ENCODE data around the gene AP2A2.

AP2A2 gene

GRCh38 chr11:999009-999408, 73.3 kb downstream of the AP2A2 start:
- DNase-seq (ENCODE audit: low spot score) (no peak), ATAC-seq (ENCODE audit: low read depth) (no peak)
- Histone ChIP-seq H3K9me3 (ENCODE audit: severe bottlenecking) (no peaks in the 10 kb centered on the region), H3K27ac (ENCODE audit: poor library complexity, severe bottlenecking) (no peak overlapping the region), H3K4me1 (ENCODE audit: insufficient read depth, poor library complexity, severe bottlenecking) (no peaks in the 10 kb centered on the region), H3K4me3 (ENCODE audit: severe bottlenecking) (no peak overlapping the region), H3K36me3 (ENCODE audit: low read depth) (peaks cover 13% of the 10 kb centered on the region), H3K27me3 (ENCODE audit: insufficient read depth, poor library complexity, severe bottlenecking) (no peaks in the 10 kb centered on the region)
- TF ChIP-seq, protein P1, sequence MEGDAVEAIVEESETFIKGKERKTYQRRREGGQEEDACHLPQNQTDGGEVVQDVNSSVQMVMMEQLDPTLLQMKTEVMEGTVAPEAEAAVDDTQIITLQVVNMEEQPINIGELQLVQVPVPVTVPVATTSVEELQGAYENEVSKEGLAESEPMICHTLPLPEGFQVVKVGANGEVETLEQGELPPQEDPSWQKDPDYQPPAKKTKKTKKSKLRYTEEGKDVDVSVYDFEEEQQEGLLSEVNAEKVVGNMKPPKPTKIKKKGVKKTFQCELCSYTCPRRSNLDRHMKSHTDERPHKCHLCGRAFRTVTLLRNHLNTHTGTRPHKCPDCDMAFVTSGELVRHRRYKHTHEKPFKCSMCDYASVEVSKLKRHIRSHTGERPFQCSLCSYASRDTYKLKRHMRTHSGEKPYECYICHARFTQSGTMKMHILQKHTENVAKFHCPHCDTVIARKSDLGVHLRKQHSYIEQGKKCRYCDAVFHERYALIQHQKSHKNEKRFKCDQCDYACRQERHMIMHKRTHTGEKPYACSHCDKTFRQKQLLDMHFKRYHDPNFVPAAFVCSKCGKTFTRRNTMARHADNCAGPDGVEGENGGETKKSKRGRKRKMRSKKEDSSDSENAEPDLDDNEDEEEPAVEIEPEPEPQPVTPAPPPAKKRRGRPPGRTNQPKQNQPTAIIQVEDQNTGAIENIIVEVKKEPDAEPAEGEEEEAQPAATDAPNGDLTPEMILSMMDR (IDR thresholded peaks at IDR 0.05; ENCODE audit: poor library complexity, severe bottlenecking): no peak

DNA sequence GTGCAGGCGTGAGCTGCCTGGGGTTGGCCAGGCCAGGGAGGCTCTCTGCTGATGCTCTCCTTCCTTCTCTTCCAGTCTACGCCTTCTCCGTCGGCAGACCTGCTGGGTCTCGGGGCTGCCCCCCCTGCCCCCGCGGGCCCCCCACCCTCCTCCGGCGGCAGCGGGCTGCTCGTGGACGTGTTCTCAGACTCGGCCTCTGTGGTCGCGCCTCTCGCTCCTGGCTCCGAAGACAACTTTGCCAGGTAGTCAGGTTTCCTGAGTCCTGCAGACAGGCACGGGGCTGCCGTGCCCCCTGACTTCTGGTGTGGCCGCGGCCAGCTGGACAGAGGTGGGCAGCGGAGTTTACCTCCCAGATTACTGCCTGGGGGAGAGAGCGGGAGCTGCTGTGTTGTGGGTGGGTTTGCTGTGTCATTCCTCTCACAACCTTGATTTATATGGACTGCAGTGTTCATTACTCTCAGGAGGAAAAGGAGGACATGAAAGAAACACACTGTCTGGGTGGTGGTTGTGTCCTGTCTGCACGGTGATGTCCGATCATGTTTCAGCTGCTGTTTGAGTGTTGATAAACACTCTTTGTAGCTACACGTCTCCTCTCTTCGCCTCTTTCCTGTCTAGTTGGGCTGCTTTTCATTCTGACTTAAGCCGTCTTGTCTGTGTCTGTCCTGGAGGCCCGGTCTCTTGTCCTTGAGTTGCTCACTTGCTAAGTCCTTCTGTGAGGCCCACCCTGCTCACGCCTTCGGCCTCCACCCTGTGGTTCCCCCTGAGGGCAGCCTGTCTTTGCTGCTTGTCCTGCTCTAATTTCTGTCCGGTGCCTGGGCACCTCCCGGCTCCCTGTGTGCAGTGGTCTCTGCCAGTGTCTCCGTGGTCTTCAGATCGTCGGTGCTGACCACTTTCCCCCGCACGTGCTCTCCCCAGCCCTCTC, 74.9 kb downstream of the AP2A2 start:
- no peak for DNase-seq (ENCODE audit: low spot score)
- no peak for ATAC-seq (ENCODE audit: low read depth)
- Histone ChIP-seq H3K27ac (ENCODE audit: poor library complexity, severe bottlenecking) (no peak overlapping the region), H3K36me3 (ENCODE audit: low read depth) (peaks cover 22% of the 10 kb centered on the region), H3K9me3 (ENCODE audit: severe bottlenecking) (no peaks in the 10 kb centered on the region), H3K27me3 (ENCODE audit: insufficient read depth, poor library complexity, severe bottlenecking) (no peaks in the 10 kb centered on the region), H3K4me1 (ENCODE audit: insufficient read depth, poor library complexity, severe bottlenecking) (no peaks in the 10 kb centered on the region), H3K4me3 (ENCODE audit: severe bottlenecking) (no peak overlapping the region)
- TF ChIP-seq, protein P1 (IDR thresholded peaks at IDR 0.05; ENCODE audit: poor library complexity, severe bottlenecking): no peak

GRCh38 chr11:1001617-1002405, 76.1 kb downstream of the AP2A2 start:
- Histone ChIP-seq H3K4me3 (ENCODE audit: severe bottlenecking) (no peak overlapping the region), H3K36me3 (ENCODE audit: low read depth) (peaks cover 19% of the 10 kb centered on the region), H3K4me1 (ENCODE audit: insufficient read depth, poor library complexity, severe bottlenecking) (no peaks in the 10 kb centered on the region), H3K9me3 (ENCODE audit: severe bottlenecking) (no peaks in the 10 kb centered on the region), H3K27me3 (ENCODE audit: insufficient read depth, poor library complexity, severe bottlenecking) (no peaks in the 10 kb centered on the region), H3K27ac (ENCODE audit: poor library complexity, severe bottlenecking) (no peak overlapping the region)
- TF ChIP-seq, protein P1 (IDR thresholded peaks at IDR 0.05; ENCODE audit: poor library complexity, severe bottlenecking): no peak
- DNase-seq (ENCODE audit: low spot score): no peak
- ATAC-seq (ENCODE audit: low read depth): no peak

GRCh38 chr11:1002406-1002984, 76.8 kb downstream of the AP2A2 start:
- DNase-seq (ENCODE audit: low spot score): no peak
- Histone ChIP-seq H3K9me3 (ENCODE audit: severe bottlenecking) (no peaks in the 10 kb centered on the region), H3K27me3 (ENCODE audit: insufficient read depth, poor library complexity, severe bottlenecking) (no peaks in the 10 kb centered on the region), H3K36me3 (ENCODE audit: low read depth) (peaks cover 19% of the 10 kb centered on the region), H3K27ac (ENCODE audit: poor library complexity, severe bottlenecking) (no peak overlapping the region), H3K4me3 (ENCODE audit: severe bottlenecking) (no peak overlapping the region), H3K4me1 (ENCODE audit: insufficient read depth, poor library complexity, severe bottlenecking) (no peaks in the 10 kb centered on the region)
- TF ChIP-seq, protein P1 (IDR thresholded peaks at IDR 0.05; ENCODE audit: poor library complexity, severe bottlenecking): no peak
- no peak for ATAC-seq (ENCODE audit: low read depth)
